Measurements from ENCODE around the gene OR12D3.

OR12D3 gene

GRCh38 chr6:29375191-29375590 is at the start of gene OR12D3:
TSS of gene OR12D3 (minus strand) at chr6:29375291. CDS start at chr6:29375287, 4 bp downstream.
- TF ChIP-seq CTCF (IDR thresholded peaks at IDR 0.05; ENCODE audit: control extremely low read depth, extremely low read depth, low read depth, missing control alignments): no peak
- DNase-seq (ENCODE audit: extremely low spot score): no peak
- ChIA-PET CTCF (interaction anchor here (1.0 to 2.7 kb wide), 4 partner anchors 12 to 217 kb away, joined by 3 to 30 read pairs (median 3); no protein-coding TSS in a partner anchor), POLR2A (no interaction called here)

GRCh38 chr6:29424575-29424974 is 49.5 kb upstream of the OR12D3 start:
- TF ChIP-seq CTCF (IDR thresholded peaks at IDR 0.05; ENCODE audit: control extremely low read depth, extremely low read depth, low read depth, missing control alignments): no peak
- DNase-seq (ENCODE audit: extremely low spot score): no peak
- ChIA-PET POLR2A (no interaction called here), CTCF (no interaction called here)

- TF ChIP-seq CTCF (IDR thresholded peaks at IDR 0.05; ENCODE audit: control extremely low read depth, extremely low read depth, low read depth, missing control alignments): no peak
- ChIA-PET POLR2A (no interaction called here), CTCF (no interaction called here)
- DNase-seq (ENCODE audit: extremely low spot score): no peak
Observed at GRCh38 chr6:29424168-29424567, 49.1 kb upstream of the OR12D3 start.

GRCh38 chr6:29419516-29419915 is 44.4 kb upstream of the OR12D3 start:
- no peak for DNase-seq (ENCODE audit: extremely low spot score)
- no peak for TF ChIP-seq CTCF (IDR thresholded peaks at IDR 0.05; ENCODE audit: control extremely low read depth, extremely low read depth, low read depth, missing control alignments)
- ChIA-PET CTCF (no interaction called here), POLR2A (no interaction called here)

- TF ChIP-seq CTCF (IDR thresholded peaks at IDR 0.05; ENCODE audit: control extremely low read depth, extremely low read depth, low read depth, missing control alignments): no peak
- CTCF ChIA-PET: interaction anchor here (1.0 kb wide), 1 partner anchor 15 kb away, joined by 3 read pairs; no protein-coding TSS in a partner anchor
- no peak for DNase-seq (ENCODE audit: extremely low spot score)
- POLR2A ChIA-PET: no interaction called here
Observed at GRCh38 chr6:29414588-29414987, 39.5 kb upstream of the OR12D3 start, which contains the start of gene OR12D1. TSS of gene OR12D1 (plus strand) at chr6:29414928.

- DNase-seq (ENCODE audit: extremely low spot score): no peak
- POLR2A ChIA-PET: no interaction called here
- TF ChIP-seq CTCF (IDR thresholded peaks at IDR 0.05; ENCODE audit: control extremely low read depth, extremely low read depth, low read depth, missing control alignments): no peak
- CTCF ChIA-PET: no interaction called here
Observed at GRCh38 chr6:29403801-29404200, 28.7 kb upstream of the OR12D3 start.

- ChIA-PET POLR2A (no interaction called here), CTCF (interaction anchor here (1.1 kb wide), 1 partner anchor 10 kb away, joined by 3 read pairs; no protein-coding TSS in a partner anchor)
- DNase-seq (ENCODE audit: extremely low spot score): no peak
- no peak for TF ChIP-seq CTCF (IDR thresholded peaks at IDR 0.05; ENCODE audit: control extremely low read depth, extremely low read depth, low read depth, missing control alignments)
Observed at GRCh38 chr6:29399525-29399924, 24.4 kb upstream of the OR12D3 start.

Data from GM10248 (cell line).